GM15510 (cell line): ENCODE results near the gene DSG3.

Experiments used
- POLR2A ChIP-seq: IDR thresholded peaks from 3 replicates; pipeline ENCODE4 v1.6.1; 2011; ENCODE audit warnings: borderline replicate concordance; ENCODE audit not compliant: insufficient read length; ENCODE audit errors: extremely low read depth

Gene DSG3

GRCh38 chr18:31513189-31513935 lies 65.8 kb downstream of the DSG3 start:
- TF ChIP-seq POLR2A = no peak

GRCh38 chr18:31516437-31516836 lies 68.9 kb downstream of the DSG3 start:
- no peak for TF ChIP-seq POLR2A

GRCh38 chr18:31526374-31526773 lies 78.8 kb downstream of the DSG3 start:
- no peak for TF ChIP-seq POLR2A
